OCI-LY3 (cell line): ENCODE results near the gene SLC6A13.
A peak's percentile ranks its signal among the peaks of the same experiment; 100 is the strongest.

ENCODE experiments used
- EZH2phosphoT487 ChIP-seq: fragments of 200-600 bp; shearing (Covaris generic); IDR thresholded peaks from 2 replicates; pipeline ENCODE4 v1.6.1; 2018; ENCODE audit warnings: antibody characterized with exemption, mixed run types, low read depth
- TF ChIP-seq, protein P1 (sequence below): fragments of 200-600, 300-600 bp; sonication (generic); IDR thresholded peaks from 2 replicates; pipeline ENCODE4 v1.5.1; 2014; ENCODE audit warnings: antibody characterized with exemption, low read length, low read depth

DNA sequence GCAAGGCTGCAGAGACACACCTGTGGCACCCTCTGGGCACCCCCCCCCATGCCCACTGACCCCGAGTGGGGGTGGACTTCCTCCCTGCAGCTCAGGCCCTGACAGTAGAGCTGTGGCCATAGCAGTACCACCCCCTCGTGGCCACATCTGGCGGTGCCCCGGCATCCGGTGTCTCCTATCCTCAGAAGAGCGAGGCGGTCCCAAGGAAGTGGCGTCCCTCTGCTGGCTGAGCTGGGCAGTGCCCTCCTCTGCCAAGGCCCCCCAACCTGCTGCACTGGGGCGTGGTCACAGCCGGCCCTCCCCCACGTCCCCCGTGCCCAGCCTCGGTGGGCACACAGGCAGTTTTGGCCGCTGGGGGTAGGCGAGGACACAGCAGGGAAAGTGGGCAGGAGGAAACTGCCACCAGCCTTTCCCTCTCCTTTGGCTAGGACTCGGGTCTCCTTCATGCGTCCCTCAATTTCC, 42.7 kb downstream of the SLC6A13 start:
- TF ChIP-seq, protein P1, sequence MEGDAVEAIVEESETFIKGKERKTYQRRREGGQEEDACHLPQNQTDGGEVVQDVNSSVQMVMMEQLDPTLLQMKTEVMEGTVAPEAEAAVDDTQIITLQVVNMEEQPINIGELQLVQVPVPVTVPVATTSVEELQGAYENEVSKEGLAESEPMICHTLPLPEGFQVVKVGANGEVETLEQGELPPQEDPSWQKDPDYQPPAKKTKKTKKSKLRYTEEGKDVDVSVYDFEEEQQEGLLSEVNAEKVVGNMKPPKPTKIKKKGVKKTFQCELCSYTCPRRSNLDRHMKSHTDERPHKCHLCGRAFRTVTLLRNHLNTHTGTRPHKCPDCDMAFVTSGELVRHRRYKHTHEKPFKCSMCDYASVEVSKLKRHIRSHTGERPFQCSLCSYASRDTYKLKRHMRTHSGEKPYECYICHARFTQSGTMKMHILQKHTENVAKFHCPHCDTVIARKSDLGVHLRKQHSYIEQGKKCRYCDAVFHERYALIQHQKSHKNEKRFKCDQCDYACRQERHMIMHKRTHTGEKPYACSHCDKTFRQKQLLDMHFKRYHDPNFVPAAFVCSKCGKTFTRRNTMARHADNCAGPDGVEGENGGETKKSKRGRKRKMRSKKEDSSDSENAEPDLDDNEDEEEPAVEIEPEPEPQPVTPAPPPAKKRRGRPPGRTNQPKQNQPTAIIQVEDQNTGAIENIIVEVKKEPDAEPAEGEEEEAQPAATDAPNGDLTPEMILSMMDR = peak; percentile 88
- no peak for TF ChIP-seq EZH2phosphoT487
